ENCODE measurements around the gene EEPD1. TPM values are rescaled to one million over a fixed set of nuclear protein-coding genes. Genes with fewer than 3 reads are reported as not detected.
"Not testable (repeated sequence)": the region's sequence is repeated elsewhere in the genome, so short reads cannot be mapped to it uniquely, and the experiment has no call there.

EEPD1 gene
- total RNA-seq, 4 donors from 2014 or later, result 19.8 to 46.3 (median 29.3) TPM

DNA sequence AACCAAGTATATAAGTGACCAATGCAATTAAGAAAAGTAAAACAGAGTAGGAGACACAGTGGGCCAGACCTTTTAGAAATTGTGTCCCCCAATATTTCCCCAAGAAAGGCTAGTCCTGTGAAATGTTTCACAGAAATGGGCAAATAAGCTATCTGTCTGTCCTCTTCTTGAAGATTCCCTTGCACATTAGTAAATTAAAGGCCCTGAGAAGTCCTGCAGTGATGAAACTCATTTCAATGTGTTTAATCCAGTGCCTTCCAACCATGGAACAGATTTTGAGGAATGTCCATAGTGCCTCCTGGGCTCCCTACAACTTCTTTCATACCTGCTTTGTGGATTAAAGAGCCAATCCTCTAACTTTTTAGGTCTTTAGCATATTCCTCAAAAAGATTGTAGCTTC, 11.2 kb upstream of the EEPD1 start:
- no peak for DNase-seq
- Histone ChIP-seq H3K27ac (no peak overlapping the region), H3K27me3 (no peaks in the 10 kb centered on the region), H3K36me3 (no peaks in the 10 kb centered on the region), H3K4me3 (no peak overlapping the region), H3K9me3 (no peaks in the 10 kb centered on the region), H3K4me1 (peaks cover 0 to 5% (median 1%) of the 10 kb centered on the region in 4 donors)
- TF ChIP-seq POLR2A (IDR thresholded peaks at IDR 0.05), result no peak
- TF ChIP-seq CTCF (IDR thresholded peaks at IDR 0.05), result no peak

- no peak for DNase-seq
- Histone ChIP-seq H3K27ac (no peak overlapping the region), H3K27me3 (no peaks in the 10 kb centered on the region), H3K36me3 (no peaks in the 10 kb centered on the region), H3K4me1 (no peaks in the 10 kb centered on the region), H3K9me3 (no peaks in the 10 kb centered on the region), H3K4me3 (no peak overlapping the region)
- TF ChIP-seq CTCF (IDR thresholded peaks at IDR 0.05) (no peak), POLR2A (IDR thresholded peaks at IDR 0.05) (no peak)
Measured at GRCh38 chr7:36144189-36144588, 8.9 kb upstream of the EEPD1 start.

DNA sequence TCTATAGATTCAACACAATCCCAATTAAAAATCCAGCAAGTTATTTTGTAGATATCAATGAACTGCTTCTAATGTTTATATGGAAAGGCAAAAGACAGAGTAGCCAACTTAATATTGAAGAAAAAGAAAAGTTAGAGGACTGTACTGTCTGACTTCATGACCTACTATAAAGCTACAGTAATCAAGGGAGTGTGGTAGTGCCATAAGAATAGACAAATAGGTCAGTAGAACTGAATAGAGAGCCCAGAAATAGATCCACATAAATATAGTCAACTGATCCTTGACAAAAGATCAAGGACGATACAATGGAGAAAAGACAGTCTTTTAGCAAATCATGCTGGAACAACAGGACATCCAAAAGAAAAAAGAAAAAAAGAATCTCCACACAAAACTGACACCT, 7.4 kb upstream of the EEPD1 start:
- TF ChIP-seq POLR2A (IDR thresholded peaks at IDR 0.05), result no peak
- TF ChIP-seq CTCF (IDR thresholded peaks at IDR 0.05), result no peak
- Histone ChIP-seq H3K27me3 (no peaks in the 10 kb centered on the region), H3K4me3 (no peak overlapping the region), H3K27ac (no peak overlapping the region), H3K36me3 (no peaks in the 10 kb centered on the region), H3K4me1 (no peaks in the 10 kb centered on the region), H3K9me3 (no peaks in the 10 kb centered on the region)
- DNase-seq, result no peak

GRCh38 chr7:36147361-36147760, 5.7 kb upstream of the EEPD1 start:
- DNase-seq, result no peak
- H3K36me3 ChIP-seq, result no peaks in the 10 kb centered on the region
- no peaks in the 10 kb centered on the region for H3K27me3 ChIP-seq
- H3K4me1 ChIP-seq, result no peaks in the 10 kb centered on the region
- no peak overlapping the region for H3K27ac ChIP-seq
- H3K4me3 ChIP-seq, result no peak overlapping the region
- TF ChIP-seq CTCF (IDR thresholded peaks at IDR 0.05) (no peak), POLR2A (IDR thresholded peaks at IDR 0.05) (no peak)
- no peaks in the 10 kb centered on the region for H3K9me3 ChIP-seq

- no peak overlapping the region for H3K27ac ChIP-seq
- no peaks in the 10 kb centered on the region for H3K36me3 ChIP-seq
- peaks cover 0 to under 1% (median 0%) of the 10 kb centered on the region in 4 donors for H3K4me1 ChIP-seq
- DNase-seq, result no peak
- no peak for TF ChIP-seq POLR2A (IDR thresholded peaks at IDR 0.05)
- no peak for TF ChIP-seq CTCF (IDR thresholded peaks at IDR 0.05)
- H3K9me3 ChIP-seq, result no peaks in the 10 kb centered on the region
- no peaks in the 10 kb centered on the region for H3K27me3 ChIP-seq
- H3K4me3 ChIP-seq, result no peak overlapping the region
Measured at GRCh38 chr7:36148422-36149065, 4.5 kb upstream of the EEPD1 start.

GRCh38 chr7:36149240-36149639, 3.8 kb upstream of the EEPD1 start:
- not testable (repeated sequence) for H3K4me1 ChIP-seq, DNase-seq, H3K36me3 ChIP-seq, H3K4me3 ChIP-seq, H3K27ac ChIP-seq, H3K9me3 ChIP-seq, H3K27me3 ChIP-seq

Measured in Peyer's patch (tissue), 4 donors.